Fibroblast of villous mesenchyme (primary cell): ENCODE measurements around the gene CLEC2B. TPM values are rescaled to one million over a fixed set of nuclear protein-coding genes. Genes with fewer than 3 reads are reported as not detected.

ENCODE experiments used
- DNase-seq: peaks from one replicate; pipeline ENCODE4 v3.0.0-alpha.2; 2010; ENCODE audit warnings: low read depth
- H3K4me3 ChIP-seq: 2 replicates; pipeline ENCODE4 v1.5.1; 2011; ENCODE audit warnings: low read depth, mild to moderate bottlenecking, low read length
- CTCF ChIP-seq: IDR thresholded peaks from 2 replicates; pipeline ENCODE4 v1.5.1; 2012; ENCODE audit warnings: low read depth, mild to moderate bottlenecking, low read length; ENCODE audit not compliant: insufficient read depth
- total RNA-seq: library from RNA; depleted of rRNA; stranded (reverse); fragments of >200 nt; gene quantifications from 2 replicates; pipeline ENCODE4 v1.2.3, GENCODE V29; 2012

The CLEC2B gene
- total RNA-seq, 1 donor, result 47.9 TPM

GRCh38 chr12:9872162-9872561 lies 3.0 kb upstream of the CLEC2B start:
- DNase-seq, result no peak
- no peak for TF ChIP-seq CTCF
- H3K4me3 ChIP-seq, result no peak overlapping the region

GRCh38 chr12:9870286-9870866 lies 1.2 kb upstream of the CLEC2B start:
- DNase-seq, result peak; percentile 30
- H3K4me3 ChIP-seq, result peak overlapping the region; percentile 67
- TF ChIP-seq CTCF, result no peak

GRCh38 chr12:9868951-9869306 lies 225 bp downstream of the CLEC2B start:
- no peak for TF ChIP-seq CTCF
- DNase-seq, result no peak
- peak overlapping the region; percentile 67 for H3K4me3 ChIP-seq

GRCh38 chr12:9868311-9868801 lies 798 bp downstream of the CLEC2B start:
- H3K4me3 ChIP-seq, result peak overlapping the region; percentile 67
- DNase-seq, result peak; percentile 43
- TF ChIP-seq CTCF, result no peak

GRCh38 chr12:9867531-9867930 lies 1.6 kb downstream of the CLEC2B start:
- no peak for TF ChIP-seq CTCF
- peak overlapping the region; percentile 67 for H3K4me3 ChIP-seq
- DNase-seq, result peak; percentile 33

- no peak for TF ChIP-seq CTCF
- DNase-seq, result no peak
- peak overlapping the region; percentile 67 for H3K4me3 ChIP-seq
These were observed 2.3 kb downstream of the CLEC2B start for GRCh38 chr12:9866860-9867269.

- peak; percentile 43 for DNase-seq
- peak overlapping the region; percentile 67 for H3K4me3 ChIP-seq
- TF ChIP-seq CTCF, result no peak
These were observed 4.1 kb downstream of the CLEC2B start for GRCh38 chr12:9864913-9865675.
